Measurements from ENCODE around the gene PHAF1. TPM values are rescaled to one million over a fixed set of nuclear protein-coding genes. Genes with fewer than 3 reads are reported as not detected.
A peak's percentile ranks its signal among the peaks of the same experiment; 100 is the strongest.

Gene PHAF1
- total and polyA plus RNA-seq, 2 of the 13 experiments (the other 11 are each of a cell fraction or from before 2014, with no cell fraction given): 48.3 to 174 TPM

DNA sequence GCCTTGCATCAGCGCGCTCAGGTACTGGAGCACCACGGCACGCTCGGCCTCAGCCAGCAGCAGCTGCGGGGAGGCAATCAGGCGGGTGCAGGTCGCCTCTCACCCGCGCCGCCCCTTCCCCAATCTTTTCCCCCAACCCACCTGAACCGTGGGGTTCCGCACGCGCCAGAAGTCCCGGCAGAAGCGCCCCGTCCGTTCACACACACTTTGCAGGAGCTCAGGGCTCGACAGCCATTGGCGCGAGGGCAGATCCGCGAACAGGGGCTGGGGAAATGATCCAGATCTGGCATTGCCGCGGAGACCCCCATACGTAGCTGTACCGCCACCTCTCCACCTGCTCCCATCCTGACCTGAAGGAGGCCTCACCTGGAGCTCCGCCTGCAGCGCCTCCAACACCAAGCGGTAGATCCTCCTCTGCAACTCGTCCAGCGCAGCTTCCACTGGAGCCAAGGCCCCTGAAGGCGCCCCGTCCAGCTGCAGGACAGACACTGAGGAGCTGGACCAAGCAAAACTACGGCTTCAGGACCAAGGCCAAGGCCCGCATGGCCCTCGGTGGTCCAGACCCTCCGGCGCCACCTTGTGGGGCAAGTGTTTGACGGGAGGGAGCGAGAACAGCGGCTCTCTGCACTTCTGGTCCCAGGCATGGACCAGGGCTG, 75.4 kb downstream of the PHAF1 start (continued):
- no peak for TF ChIP-seq ELF4 (CRISPR knock-in tag; IDR thresholded peaks at IDR 0.05; ENCODE audit: borderline replicate concordance)
- TF ChIP-seq, protein P1, sequence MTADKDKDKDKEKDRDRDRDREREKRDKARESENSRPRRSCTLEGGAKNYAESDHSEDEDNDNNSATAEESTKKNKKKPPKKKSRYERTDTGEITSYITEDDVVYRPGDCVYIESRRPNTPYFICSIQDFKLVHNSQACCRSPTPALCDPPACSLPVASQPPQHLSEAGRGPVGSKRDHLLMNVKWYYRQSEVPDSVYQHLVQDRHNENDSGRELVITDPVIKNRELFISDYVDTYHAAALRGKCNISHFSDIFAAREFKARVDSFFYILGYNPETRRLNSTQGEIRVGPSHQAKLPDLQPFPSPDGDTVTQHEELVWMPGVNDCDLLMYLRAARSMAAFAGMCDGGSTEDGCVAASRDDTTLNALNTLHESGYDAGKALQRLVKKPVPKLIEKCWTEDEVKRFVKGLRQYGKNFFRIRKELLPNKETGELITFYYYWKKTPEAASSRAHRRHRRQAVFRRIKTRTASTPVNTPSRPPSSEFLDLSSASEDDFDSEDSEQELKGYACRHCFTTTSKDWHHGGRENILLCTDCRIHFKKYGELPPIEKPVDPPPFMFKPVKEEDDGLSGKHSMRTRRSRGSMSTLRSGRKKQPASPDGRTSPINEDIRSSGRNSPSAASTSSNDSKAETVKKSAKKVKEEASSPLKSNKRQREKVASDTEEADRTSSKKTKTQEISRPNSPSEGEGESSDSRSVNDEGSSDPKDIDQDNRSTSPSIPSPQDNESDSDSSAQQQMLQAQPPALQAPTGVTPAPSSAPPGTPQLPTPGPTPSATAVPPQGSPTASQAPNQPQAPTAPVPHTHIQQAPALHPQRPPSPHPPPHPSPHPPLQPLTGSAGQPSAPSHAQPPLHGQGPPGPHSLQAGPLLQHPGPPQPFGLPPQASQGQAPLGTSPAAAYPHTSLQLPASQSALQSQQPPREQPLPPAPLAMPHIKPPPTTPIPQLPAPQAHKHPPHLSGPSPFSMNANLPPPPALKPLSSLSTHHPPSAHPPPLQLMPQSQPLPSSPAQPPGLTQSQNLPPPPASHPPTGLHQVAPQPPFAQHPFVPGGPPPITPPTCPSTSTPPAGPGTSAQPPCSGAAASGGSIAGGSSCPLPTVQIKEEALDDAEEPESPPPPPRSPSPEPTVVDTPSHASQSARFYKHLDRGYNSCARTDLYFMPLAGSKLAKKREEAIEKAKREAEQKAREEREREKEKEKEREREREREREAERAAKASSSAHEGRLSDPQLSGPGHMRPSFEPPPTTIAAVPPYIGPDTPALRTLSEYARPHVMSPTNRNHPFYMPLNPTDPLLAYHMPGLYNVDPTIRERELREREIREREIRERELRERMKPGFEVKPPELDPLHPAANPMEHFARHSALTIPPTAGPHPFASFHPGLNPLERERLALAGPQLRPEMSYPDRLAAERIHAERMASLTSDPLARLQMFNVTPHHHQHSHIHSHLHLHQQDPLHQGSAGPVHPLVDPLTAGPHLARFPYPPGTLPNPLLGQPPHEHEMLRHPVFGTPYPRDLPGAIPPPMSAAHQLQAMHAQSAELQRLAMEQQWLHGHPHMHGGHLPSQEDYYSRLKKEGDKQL (CRISPR knock-in tag; IDR thresholded peaks at IDR 0.05; ENCODE audit: low read depth): 0 out of 2 replicates have a peak, but pooled peaks have one; percentile 26
- peak; percentile 83; the same call in 1 of the 2 replicates for TF ChIP-seq HMG20B (CRISPR knock-in tag; conservative IDR thresholded peaks at IDR 0.05)
- TF ChIP-seq, protein P2, sequence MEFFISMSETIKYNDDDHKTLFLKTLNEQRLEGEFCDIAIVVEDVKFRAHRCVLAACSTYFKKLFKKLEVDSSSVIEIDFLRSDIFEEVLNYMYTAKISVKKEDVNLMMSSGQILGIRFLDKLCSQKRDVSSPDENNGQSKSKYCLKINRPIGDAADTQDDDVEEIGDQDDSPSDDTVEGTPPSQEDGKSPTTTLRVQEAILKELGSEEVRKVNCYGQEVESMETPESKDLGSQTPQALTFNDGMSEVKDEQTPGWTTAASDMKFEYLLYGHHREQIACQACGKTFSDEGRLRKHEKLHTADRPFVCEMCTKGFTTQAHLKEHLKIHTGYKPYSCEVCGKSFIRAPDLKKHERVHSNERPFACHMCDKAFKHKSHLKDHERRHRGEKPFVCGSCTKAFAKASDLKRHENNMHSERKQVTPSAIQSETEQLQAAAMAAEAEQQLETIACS (CRISPR knock-in tag; IDR thresholded peaks at IDR 0.05): peak; percentile 82
- TF ChIP-seq ZBTB8A (CRISPR knock-in tag; IDR thresholded peaks at IDR 0.05; ENCODE audit: borderline replicate concordance, low read depth): no peak
- TF ChIP-seq CHD2 (IDR thresholded peaks at IDR 0.05; ENCODE audit: low read depth, low read length): no peak
- peak; percentile 95 for TF ChIP-seq ZNF788 (CRISPR knock-in tag; IDR thresholded peaks at IDR 0.05; ENCODE audit: borderline replicate concordance)
- 0 out of 4 replicates have a peak, but pooled peaks of 1 of the 2 experiments have one; percentile 64 for TF ChIP-seq NR2F1 (CRISPR knock-in tag; IDR thresholded peaks at IDR 0.05)
- peak; percentile 68; the same call in 1 of the 2 replicates for TF ChIP-seq ZNF720 (CRISPR knock-in tag; IDR thresholded peaks at IDR 0.05)
- no peak for TF ChIP-seq MBNL3 (CRISPR knock-in tag; conservative IDR thresholded peaks at IDR 0.05)
- TF ChIP-seq, protein P3, sequence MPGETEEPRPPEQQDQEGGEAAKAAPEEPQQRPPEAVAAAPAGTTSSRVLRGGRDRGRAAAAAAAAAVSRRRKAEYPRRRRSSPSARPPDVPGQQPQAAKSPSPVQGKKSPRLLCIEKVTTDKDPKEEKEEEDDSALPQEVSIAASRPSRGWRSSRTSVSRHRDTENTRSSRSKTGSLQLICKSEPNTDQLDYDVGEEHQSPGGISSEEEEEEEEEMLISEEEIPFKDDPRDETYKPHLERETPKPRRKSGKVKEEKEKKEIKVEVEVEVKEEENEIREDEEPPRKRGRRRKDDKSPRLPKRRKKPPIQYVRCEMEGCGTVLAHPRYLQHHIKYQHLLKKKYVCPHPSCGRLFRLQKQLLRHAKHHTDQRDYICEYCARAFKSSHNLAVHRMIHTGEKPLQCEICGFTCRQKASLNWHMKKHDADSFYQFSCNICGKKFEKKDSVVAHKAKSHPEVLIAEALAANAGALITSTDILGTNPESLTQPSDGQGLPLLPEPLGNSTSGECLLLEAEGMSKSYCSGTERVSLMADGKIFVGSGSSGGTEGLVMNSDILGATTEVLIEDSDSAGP (CRISPR knock-in tag; IDR thresholded peaks at IDR 0.05; ENCODE audit: borderline replicate concordance): peak; percentile 87
- peak; percentile 76 for TF ChIP-seq ZMYM3 (CRISPR knock-in tag; IDR thresholded peaks at IDR 0.05)
- TF ChIP-seq TP53 (CRISPR knock-in tag; conservative IDR thresholded peaks at IDR 0.05): no peak; the same call in 1 of the 2 replicates
- peak; percentile 83; the same call in 1 of the 2 replicates for TF ChIP-seq ZNF75D (CRISPR knock-in tag; IDR thresholded peaks at IDR 0.05; ENCODE audit: borderline replicate concordance)
- no peak for TF ChIP-seq ATM (IDR thresholded peaks at IDR 0.05; ENCODE audit: borderline replicate concordance)
- 0 out of 2 replicates have a peak, but pooled peaks have one; percentile 44 for TF ChIP-seq ZNF549 (CRISPR knock-in tag; IDR thresholded peaks at IDR 0.05)
- no peak for TF ChIP-seq SSRP1 (CRISPR knock-in tag; IDR thresholded peaks at IDR 0.05)
- TF ChIP-seq ZNF781 (CRISPR knock-in tag; IDR thresholded peaks at IDR 0.05; ENCODE audit: borderline replicate concordance, not compliant biosample characterization): peak; percentile 91
- no peak for TF ChIP-seq U2AF2 (IDR thresholded peaks at IDR 0.05; ENCODE audit: low read depth, low read length)
- peak; percentile 89 for TF ChIP-seq ZNF329 (CRISPR knock-in tag; IDR thresholded peaks at IDR 0.05; ENCODE audit: low read depth)
- no peak for TF ChIP-seq CENPX (CRISPR knock-in tag; IDR thresholded peaks at IDR 0.05)
- TF ChIP-seq KDM3A (CRISPR knock-in tag; IDR thresholded peaks at IDR 0.05; ENCODE audit: low read depth): peak; percentile 98

All from HepG2 (cell line).